ENCODE data around the gene IDUA. TPM values are rescaled to one million over a fixed set of nuclear protein-coding genes. Genes with fewer than 3 reads are reported as not detected.

The IDUA gene
- total and polyA plus RNA-seq, 2 donors (not counting 1 experiment from before 2014, with no cell fraction given) = 57.0 to 67.4 TPM

GRCh38 chr4:957231-957580, 29.6 kb upstream of the IDUA start:
- Histone ChIP-seq H4K20me1 (ENCODE audit: control insufficient read depth, insufficient read depth, low read length, poor library complexity, severe bottlenecking) (no peaks in the 10 kb centered on the region), H3K9me3 (ENCODE audit: control extremely low read depth in 1 of 3, control insufficient read depth in 2 of 3, insufficient read depth in 1 of 3, low read length in 2 of 3) (peaks cover 0 to 5% (median 0%) of the 10 kb centered on the region in 3 donors), H2AFZ (ENCODE audit: insufficient read depth, low read depth, low read length, poor library complexity, severe bottlenecking) (no peak overlapping the region), H3K27me3 (replicated peaks in 1 of 4; ENCODE audit: control extremely low read depth in 1 of 4, control insufficient read depth in 3 of 4, insufficient read depth in 4 of 4, low read length in 3 of 4) (no peaks in the 10 kb centered on the region), H3K4me1 (ENCODE audit: control insufficient read depth in 2 of 2, insufficient read depth in 2 of 2, low read length in 2 of 2) (no peaks in the 10 kb centered on the region), H3K79me2 (ENCODE audit: control insufficient read depth, insufficient read depth, low read length) (no peaks in the 10 kb centered on the region), H3K9ac (ENCODE audit: low read length) (no peak overlapping the region), H3K36me3 (replicated peaks in 1 of 2; ENCODE audit: control extremely low read depth in 1 of 2, control insufficient read depth in 1 of 2, extremely low read depth in 1 of 2, insufficient read depth in 2 of 2, low read length in 1 of 2) (peaks cover 0 to 23% of the 10 kb centered on the region in 2 experiments), H3K27ac (ENCODE audit: low read length in 2 of 2) (no peak overlapping the region), H3K4me3 (ENCODE audit: control extremely low read depth in 1 of 5, extremely low read depth in 1 of 5, insufficient read depth in 1 of 5, low read depth in 2 of 5, low read length in 4 of 5) (no peak overlapping the region), H3K4me2 (replicated peaks; ENCODE audit: low read depth, low read length, poor library complexity, severe bottlenecking) (no peak overlapping the region)
- no peak for DNase-seq
- H3K27me3 Mint-ChIP-seq = no peaks in the 10 kb centered on the region
- ChIA-PET CTCF (no interaction called here), POLR2A (no interaction called here)
- intact Hi-C loops (cut with micrococcal nuclease) = no loop called here
- no peak overlapping the region for H3K27ac Mint-ChIP-seq
- H3K4me3 Mint-ChIP-seq = no peak overlapping the region
- peaks cover 1% of the 10 kb centered on the region for H3K4me1 Mint-ChIP-seq
- ATAC-seq (ENCODE audit: low read depth) = no peak
- WGBS (ENCODE audit: insufficient coverage) = 87% methylated on average over 8 of the region's 8 CpGs
- TF ChIP-seq CTCF (IDR thresholded peaks at IDR 0.05) = no peak
- H3K9me3 Mint-ChIP-seq (ENCODE audit: insufficient read depth) = no peaks in the 10 kb centered on the region

DNA sequence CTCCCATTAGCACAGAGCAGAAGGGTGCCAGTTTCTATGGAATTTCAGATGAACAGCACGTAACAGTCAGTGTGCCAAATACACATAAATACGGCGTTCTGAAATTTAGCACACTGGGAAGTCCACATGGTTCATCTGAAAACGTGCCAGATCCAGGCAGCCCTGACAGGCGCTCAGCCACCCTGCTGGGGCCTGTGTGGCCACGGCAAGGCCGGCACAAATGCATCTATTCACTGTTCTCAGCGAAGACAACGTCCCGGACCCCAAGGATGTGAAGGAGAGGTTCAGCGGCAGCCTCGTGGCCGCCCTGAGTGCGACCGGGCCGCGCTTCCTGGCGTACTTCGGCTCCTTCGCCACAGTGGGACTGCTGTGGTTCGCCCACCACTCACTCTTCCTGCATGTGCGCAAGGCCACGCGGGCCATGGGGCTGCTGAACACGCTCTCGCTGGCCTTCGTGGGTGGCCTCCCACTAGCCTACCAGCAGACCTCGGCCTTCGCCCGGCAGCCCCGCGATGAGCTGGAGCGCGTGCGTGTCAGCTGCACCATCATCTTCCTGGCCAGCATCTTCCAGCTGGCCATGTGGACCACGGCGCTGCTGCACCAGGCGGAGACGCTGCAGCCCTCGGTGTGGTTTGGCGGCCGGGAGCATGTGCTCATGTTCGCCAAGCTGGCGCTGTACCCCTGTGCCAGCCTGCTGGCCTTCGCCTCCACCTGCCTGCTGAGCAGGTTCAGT, 29.1 kb upstream of the IDUA start:
- Histone ChIP-seq H3K4me1 (ENCODE audit: control insufficient read depth in 2 of 2, insufficient read depth in 2 of 2, low read length in 2 of 2) (no peaks in the 10 kb centered on the region), H3K4me3 (ENCODE audit: control extremely low read depth in 1 of 5, extremely low read depth in 1 of 5, insufficient read depth in 1 of 5, low read depth in 2 of 5, low read length in 4 of 5) (no peak overlapping the region), H3K79me2 (ENCODE audit: control insufficient read depth, insufficient read depth, low read length) (no peaks in the 10 kb centered on the region), H4K20me1 (ENCODE audit: control insufficient read depth, insufficient read depth, low read length, poor library complexity, severe bottlenecking) (no peaks in the 10 kb centered on the region), H3K36me3 (replicated peaks in 1 of 2; ENCODE audit: control extremely low read depth in 1 of 2, control insufficient read depth in 1 of 2, extremely low read depth in 1 of 2, insufficient read depth in 2 of 2, low read length in 1 of 2) (peaks cover 0 to 20% of the 10 kb centered on the region in 2 experiments), H3K27me3 (replicated peaks in 1 of 4; ENCODE audit: control extremely low read depth in 1 of 4, control insufficient read depth in 3 of 4, insufficient read depth in 4 of 4, low read length in 3 of 4) (no peaks in the 10 kb centered on the region), H3K4me2 (replicated peaks; ENCODE audit: low read depth, low read length, poor library complexity, severe bottlenecking) (no peak overlapping the region), H3K9ac (ENCODE audit: low read length) (no peak overlapping the region), H3K27ac (ENCODE audit: low read length in 2 of 2) (no peak overlapping the region), H3K9me3 (ENCODE audit: control extremely low read depth in 1 of 3, control insufficient read depth in 2 of 3, insufficient read depth in 1 of 3, low read length in 2 of 3) (peaks cover 0 to 5% (median 0%) of the 10 kb centered on the region in 3 donors), H2AFZ (ENCODE audit: insufficient read depth, low read depth, low read length, poor library complexity, severe bottlenecking) (no peak overlapping the region)
- ChIA-PET POLR2A (no interaction called here), CTCF (no interaction called here)
- TF ChIP-seq CTCF (IDR thresholded peaks at IDR 0.05) (no peak), EZH2 (IDR thresholded peaks at IDR 0.05; ENCODE audit: borderline replicate concordance, insufficient read depth, low read depth, low read length, poor library complexity, severe bottlenecking) (no peak)
- Mint-ChIP-seq H3K27me3 (no peaks in the 10 kb centered on the region), H3K4me3 (no peak overlapping the region), H3K4me1 (peaks cover 1% of the 10 kb centered on the region), H3K27ac (no peak overlapping the region), H3K9me3 (ENCODE audit: insufficient read depth) (no peaks in the 10 kb centered on the region)
- WGBS (ENCODE audit: insufficient coverage) = 97% methylated on average over 45 of the region's 45 CpGs
- no peak for ATAC-seq (ENCODE audit: low read depth)
- intact Hi-C loops (cut with micrococcal nuclease) = no loop called here
- DNase-seq = no peak

Measured in B cell (primary cell).